WTC11 (cell line): Measurements from ENCODE around the gene AFF3. TPM values are rescaled to one million over a fixed set of nuclear protein-coding genes. Genes with fewer than 3 reads are reported as not detected.

Source experiments
- ATAC-seq: fragments of 200-7000 bp; cut with Tn5 transposase; 2 replicates; pipeline ENCODE4 v1.10.0; 2021; ENCODE audit warnings: mild to moderate bottlenecking, moderate library complexity
- CTCF ChIA-PET: fragments of 300-600 bp; sonication (Branson Sonifier 250); formaldehyde crosslinking; loops from one replicate; lab custom pipeline; 2021; ENCODE audit warnings: antibody characterized with exemption; lab: Charles Lee
- POLR2A ChIA-PET: fragments of 350-600 bp; sonication (Branson Sonifier 250); formaldehyde crosslinking; loops from one replicate; lab custom pipeline; 2021; ENCODE audit warnings: antibody characterized with exemption; lab: Charles Lee
- DNase-seq: peaks from one replicate; pipeline ENCODE4 v3.0.0; 2021; ENCODE audit warnings: low spot score
- H3K27ac Mint-ChIP-seq: 2 replicates; pipeline ENCODE4 v1.8.0; 2021; ENCODE audit warnings: mixed read lengths
- H3K27me3 Mint-ChIP-seq: 2 replicates; pipeline ENCODE4 v1.8.0; 2021; ENCODE audit warnings: low read depth, mild to moderate bottlenecking, moderate library complexity, mixed read lengths
- H3K36me3 Mint-ChIP-seq: 2 replicates; pipeline ENCODE4 v1.8.0; 2021; ENCODE audit warnings: mixed read lengths
- H3K4me1 Mint-ChIP-seq: 2 replicates; pipeline ENCODE4 v1.8.0; 2022; ENCODE audit warnings: mixed read lengths
- H3K4me3 Mint-ChIP-seq: 2 replicates; pipeline ENCODE4 v1.8.0; 2021; ENCODE audit warnings: mild to moderate bottlenecking, moderate library complexity, mixed read lengths
- H3K9me3 Mint-ChIP-seq: 2 replicates; pipeline ENCODE4 v1.8.0; 2021; ENCODE audit warnings: mixed read lengths
- ATF3 ChIP-seq: sonication (generic); formaldehyde crosslinking; conservative IDR thresholded peaks from 2 replicates; pipeline ENCODE4 v1.8.1; 2022; ENCODE audit warnings: mild to moderate bottlenecking, missing genetic modification reagents
- CBFB ChIP-seq: sonication (generic); formaldehyde crosslinking; IDR thresholded peaks from 2 replicates; pipeline ENCODE4 v1.8.1; 2022; ENCODE audit warnings: mild to moderate bottlenecking, low read depth, missing genetic modification reagents
- CDX4 ChIP-seq: fragments of 250-450 bp; sonication (Bioruptor Pico); IDR thresholded peaks from 2 replicates; pipeline ENCODE4 v1.9.0; 2021; ENCODE audit warnings: moderate library complexity, mild to moderate bottlenecking, inconsistent platforms, borderline replicate concordance
- E2F4 ChIP-seq: sonication (generic); formaldehyde crosslinking; IDR thresholded peaks from 2 replicates; pipeline ENCODE4 v1.8.1; 2022; ENCODE audit warnings: low read depth, mild to moderate bottlenecking, moderate library complexity, missing genetic modification reagents, borderline replicate concordance
- EMX1 ChIP-seq: fragments of 250-450 bp; sonication (Bioruptor Pico); IDR thresholded peaks from 2 replicates; pipeline ENCODE4 v1.8.0; 2021; ENCODE audit warnings: mild to moderate bottlenecking
- FOXP4 ChIP-seq: sonication (generic); formaldehyde crosslinking; IDR thresholded peaks from 2 replicates; pipeline ENCODE4 v1.8.0; 2022; ENCODE audit warnings: mild to moderate bottlenecking, missing genetic modification reagents
- GRHL2 ChIP-seq: fragments of 250-450 bp; sonication (Bioruptor Pico); IDR thresholded peaks from 2 replicates; pipeline ENCODE4 v1.8.0; 2022; ENCODE audit warnings: mild to moderate bottlenecking, moderate library complexity; ENCODE audit not compliant: insufficient replicate concordance, severe bottlenecking
- GTF2I ChIP-seq: fragments of 250-450 bp; sonication (Bioruptor Pico); conservative IDR thresholded peaks from 2 replicates; pipeline ENCODE4 v1.4.0; 2021; ENCODE audit warnings: mild to moderate bottlenecking
- IRF2 ChIP-seq: sonication (generic); formaldehyde crosslinking; IDR thresholded peaks from 2 replicates; pipeline ENCODE4 v1.8.0; 2022; ENCODE audit warnings: low read depth, missing genetic modification reagents, borderline replicate concordance
- NFYB ChIP-seq: sonication (generic); formaldehyde crosslinking; conservative IDR thresholded peaks from 2 replicates; pipeline ENCODE4 v1.8.0; 2022; ENCODE audit warnings: low read depth, missing genetic modification reagents
- OVOL2 ChIP-seq: fragments of 250-450 bp; sonication (Bioruptor Pico); IDR thresholded peaks from 2 replicates; pipeline ENCODE4 v1.9.0; 2021; ENCODE audit warnings: mild to moderate bottlenecking, borderline replicate concordance
- PRDM15 ChIP-seq: sonication (generic); formaldehyde crosslinking; IDR thresholded peaks from 2 replicates; pipeline ENCODE4 v1.8.0; 2022; ENCODE audit warnings: missing genetic modification reagents
- RELA ChIP-seq: sonication (generic); formaldehyde crosslinking; IDR thresholded peaks from 2 replicates; pipeline ENCODE4 v1.8.1; 2022; ENCODE audit warnings: missing genetic modification reagents, mild to moderate bottlenecking, borderline replicate concordance
- RORB ChIP-seq: fragments of 250-450 bp; sonication (Bioruptor Pico); IDR thresholded peaks from 2 replicates; pipeline ENCODE4 v1.9.0; 2021; ENCODE audit warnings: mild to moderate bottlenecking
- SP1 ChIP-seq: sonication (generic); formaldehyde crosslinking; conservative IDR thresholded peaks from 2 replicates; pipeline ENCODE4 v1.8.1; 2022; ENCODE audit warnings: missing genetic modification reagents
- TCF7 ChIP-seq: sonication (generic); formaldehyde crosslinking; IDR thresholded peaks from 2 replicates; pipeline ENCODE4 v1.8.0; 2022; ENCODE audit warnings: mild to moderate bottlenecking, low read depth, missing genetic modification reagents, moderate library complexity
- ZNF232 ChIP-seq: sonication (generic); formaldehyde crosslinking; IDR thresholded peaks from 2 replicates; pipeline ENCODE4 v1.8.0; 2022; ENCODE audit warnings: mild to moderate bottlenecking, missing genetic modification reagents
- ZNF396 ChIP-seq: fragments of 250-450 bp; sonication (Bioruptor Pico); IDR thresholded peaks from 2 replicates; pipeline ENCODE4 v1.8.0; 2021; ENCODE audit warnings: mild to moderate bottlenecking, moderate library complexity, borderline replicate concordance
- total RNA-seq: library from RNA; stranded (reverse); gene quantifications from 3 replicates; pipeline ENCODE4 v1.2.3, GENCODE V29; 2021
- TF ChIP-seq, protein P1 (sequence below): sonication (generic); formaldehyde crosslinking; IDR thresholded peaks from 2 replicates; pipeline ENCODE4 v1.8.1; 2022; ENCODE audit warnings: low read depth, missing genetic modification reagents, borderline replicate concordance
- TF ChIP-seq, protein P2 (sequence below): sonication (generic); formaldehyde crosslinking; IDR thresholded peaks from 2 replicates; pipeline ENCODE4 v1.8.0; 2023; ENCODE audit warnings: mild to moderate bottlenecking, missing genetic modification reagents

The AFF3 gene
- total RNA-seq, 1 experiment from 2014 or later, result 1.2 TPM

- TF ChIP-seq, protein P1, sequence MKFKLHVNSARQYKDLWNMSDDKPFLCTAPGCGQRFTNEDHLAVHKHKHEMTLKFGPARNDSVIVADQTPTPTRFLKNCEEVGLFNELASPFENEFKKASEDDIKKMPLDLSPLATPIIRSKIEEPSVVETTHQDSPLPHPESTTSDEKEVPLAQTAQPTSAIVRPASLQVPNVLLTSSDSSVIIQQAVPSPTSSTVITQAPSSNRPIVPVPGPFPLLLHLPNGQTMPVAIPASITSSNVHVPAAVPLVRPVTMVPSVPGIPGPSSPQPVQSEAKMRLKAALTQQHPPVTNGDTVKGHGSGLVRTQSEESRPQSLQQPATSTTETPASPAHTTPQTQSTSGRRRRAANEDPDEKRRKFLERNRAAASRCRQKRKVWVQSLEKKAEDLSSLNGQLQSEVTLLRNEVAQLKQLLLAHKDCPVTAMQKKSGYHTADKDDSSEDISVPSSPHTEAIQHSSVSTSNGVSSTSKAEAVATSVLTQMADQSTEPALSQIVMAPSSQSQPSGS (CRISPR knock-in tag), result no peak
- no peak for TF ChIP-seq SP1 (CRISPR knock-in tag)
- no peak for TF ChIP-seq FOXP4 (CRISPR knock-in tag)
- no peak for TF ChIP-seq GRHL2 (CRISPR knock-in tag)
- no peak for TF ChIP-seq ZNF396 (CRISPR knock-in tag)
- TF ChIP-seq, protein P2, sequence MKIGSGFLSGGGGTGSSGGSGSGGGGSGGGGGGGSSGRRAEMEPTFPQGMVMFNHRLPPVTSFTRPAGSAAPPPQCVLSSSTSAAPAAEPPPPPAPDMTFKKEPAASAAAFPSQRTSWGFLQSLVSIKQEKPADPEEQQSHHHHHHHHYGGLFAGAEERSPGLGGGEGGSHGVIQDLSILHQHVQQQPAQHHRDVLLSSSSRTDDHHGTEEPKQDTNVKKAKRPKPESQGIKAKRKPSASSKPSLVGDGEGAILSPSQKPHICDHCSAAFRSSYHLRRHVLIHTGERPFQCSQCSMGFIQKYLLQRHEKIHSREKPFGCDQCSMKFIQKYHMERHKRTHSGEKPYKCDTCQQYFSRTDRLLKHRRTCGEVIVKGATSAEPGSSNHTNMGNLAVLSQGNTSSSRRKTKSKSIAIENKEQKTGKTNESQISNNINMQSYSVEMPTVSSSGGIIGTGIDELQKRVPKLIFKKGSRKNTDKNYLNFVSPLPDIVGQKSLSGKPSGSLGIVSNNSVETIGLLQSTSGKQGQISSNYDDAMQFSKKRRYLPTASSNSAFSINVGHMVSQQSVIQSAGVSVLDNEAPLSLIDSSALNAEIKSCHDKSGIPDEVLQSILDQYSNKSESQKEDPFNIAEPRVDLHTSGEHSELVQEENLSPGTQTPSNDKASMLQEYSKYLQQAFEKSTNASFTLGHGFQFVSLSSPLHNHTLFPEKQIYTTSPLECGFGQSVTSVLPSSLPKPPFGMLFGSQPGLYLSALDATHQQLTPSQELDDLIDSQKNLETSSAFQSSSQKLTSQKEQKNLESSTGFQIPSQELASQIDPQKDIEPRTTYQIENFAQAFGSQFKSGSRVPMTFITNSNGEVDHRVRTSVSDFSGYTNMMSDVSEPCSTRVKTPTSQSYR, result no peak
- no peak for TF ChIP-seq CBFB
Observed at GRCh38 chr2:99779276-99779675, 363.1 kb downstream of the AFF3 start (continued).

GRCh38 chr2:99777656-99778290, 364.6 kb downstream of the AFF3 start:
- DNase-seq (no peak), ATAC-seq (no peak)
- Mint-ChIP-seq H3K27ac (no peak overlapping the region), H3K4me1 (peaks cover 4% of the 10 kb centered on the region; the same call in 1 of the 2 replicates), H3K27me3 (no peaks in the 10 kb centered on the region; the same call in 1 of the 2 replicates), H3K9me3 (peaks cover 42% of the 10 kb centered on the region)
- CTCF ChIA-PET, result no interaction called here
- POLR2A ChIA-PET, result no interaction called here
- no peak for TF ChIP-seq TCF7
- no peak for TF ChIP-seq GTF2I
- no peak for TF ChIP-seq OVOL2 (CRISPR knock-in tag)
- no peak for TF ChIP-seq IRF2 (CRISPR knock-in tag)
- TF ChIP-seq CDX4 (CRISPR knock-in tag), result no peak
- TF ChIP-seq GRHL2 (CRISPR knock-in tag), result no peak
- TF ChIP-seq RORB (CRISPR knock-in tag), result no peak
- TF ChIP-seq ATF3 (CRISPR knock-in tag), result no peak
- TF ChIP-seq RELA, result no peak
- no peak for TF ChIP-seq NFYB (CRISPR knock-in tag)
- no peak for TF ChIP-seq EMX1 (CRISPR knock-in tag)
- no peak for TF ChIP-seq ZNF232 (CRISPR knock-in tag)
- TF ChIP-seq PRDM15 (CRISPR knock-in tag), result no peak
- TF ChIP-seq E2F4, result no peak
- TF ChIP-seq, all 79 proteins: peak for 0
- Mint-ChIP-seq H3K36me3 (peaks cover 11% of the 10 kb centered on the region), H3K4me3 (no peak overlapping the region)
